Calu3 (cell line): ENCODE results near the gene SP3. TPM values are rescaled to one million over a fixed set of nuclear protein-coding genes. Genes with fewer than 3 reads are reported as not detected.

Experiments
- BruUV-seq: library from RNA; stranded (reverse); fragments of 400-500 nt; replicated peaks from 2 replicates; lab custom pipeline; 2021; lab: Mats Ljungman, UMichigan
- CTCF ChIA-PET: fragments of 300-600 bp; sonication (Branson Sonifier 250); formaldehyde crosslinking; loops from one replicate; lab custom pipeline; 2022; ENCODE audit warnings: antibody characterized with exemption; lab: Charles Lee
- DNase-seq: peaks from one replicate; pipeline ENCODE4 v3.0.0; 2022
- H3K27ac Mint-ChIP-seq: one replicate; pipeline ENCODE4 v1.8.0; 2022; ENCODE audit warnings: mixed read lengths; ENCODE audit not compliant: unreplicated experiment
- H3K27me3 Mint-ChIP-seq: one replicate; pipeline ENCODE4 v1.8.0; 2022; ENCODE audit warnings: mixed read lengths; ENCODE audit not compliant: unreplicated experiment
- H3K36me3 Mint-ChIP-seq: one replicate; pipeline ENCODE4 v1.8.0; 2022; ENCODE audit warnings: mild to moderate bottlenecking, moderate library complexity, mixed read lengths; ENCODE audit not compliant: insufficient read depth, unreplicated experiment
- H3K4me1 Mint-ChIP-seq: one replicate; pipeline ENCODE4 v1.8.0; 2022; ENCODE audit warnings: mild to moderate bottlenecking, low read depth, mixed read lengths; ENCODE audit not compliant: unreplicated experiment
- H3K4me3 Mint-ChIP-seq: one replicate; pipeline ENCODE4 v1.8.0; 2022; ENCODE audit warnings: mild to moderate bottlenecking, low read depth, moderate library complexity, mixed read lengths; ENCODE audit not compliant: unreplicated experiment
- H3K9me3 Mint-ChIP-seq: one replicate; pipeline ENCODE4 v1.8.0; 2022; ENCODE audit warnings: low read depth, mixed read lengths; ENCODE audit not compliant: unreplicated experiment
- intact Hi-C: fragments of 100-400 bp; cut with micrococcal nuclease; formaldehyde crosslinking; loops from one replicate; pipeline ENCODE4 v1.10.0; 2022; ENCODE audit not compliant: unreplicated experiment
- total RNA-seq: library from RNA; stranded (reverse); gene quantifications from 2 replicates; pipeline ENCODE4 v1.2.3, GENCODE V29; 2022
- TF ChIP-seq, protein P1 (sequence below): fragments of 200-600 bp; IDR thresholded peaks from one replicate; pipeline ENCODE4 v1.8.0; 2022; ENCODE audit warnings: antibody characterized with exemption; ENCODE audit not compliant: unreplicated experiment

SP3 gene
- total RNA-seq, 1 experiment from 2014 or later: 82.5 TPM

DNA sequence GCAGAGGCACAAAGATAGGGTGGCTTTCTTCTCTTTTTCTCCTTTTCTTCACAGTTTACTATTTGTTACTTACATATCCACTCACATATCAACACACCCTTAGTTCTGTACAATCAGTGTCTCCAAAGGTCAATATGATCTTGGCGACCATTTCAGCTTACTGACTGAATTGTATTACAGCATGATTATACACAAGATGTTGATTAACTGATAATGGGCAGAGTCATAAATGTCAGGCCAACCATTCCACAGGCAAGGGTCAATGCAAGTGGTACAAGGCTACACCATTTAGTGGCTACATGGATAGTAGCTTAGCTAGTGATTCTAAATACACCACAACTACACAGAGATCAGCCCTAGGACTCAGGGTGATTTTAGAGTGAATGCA, 20.4 kb upstream of the SP3 start:
- intact Hi-C loops: no loop called here
- CTCF ChIA-PET: interaction anchor here (0.5 to 0.7 kb wide), 2 partner anchors 19 to 822 kb away, joined by 3 to 6 read pairs; no protein-coding TSS in a partner anchor
- no TSS peak for BruUV-seq
- H3K4me3 Mint-ChIP-seq: no peak overlapping the region
- H3K27me3 Mint-ChIP-seq: no peaks in the 10 kb centered on the region
- H3K4me1 Mint-ChIP-seq: peaks cover 10% of the 10 kb centered on the region
- no peak overlapping the region for H3K27ac Mint-ChIP-seq
- no peaks in the 10 kb centered on the region for H3K9me3 Mint-ChIP-seq
- no peak for DNase-seq
- TF ChIP-seq, protein P1, sequence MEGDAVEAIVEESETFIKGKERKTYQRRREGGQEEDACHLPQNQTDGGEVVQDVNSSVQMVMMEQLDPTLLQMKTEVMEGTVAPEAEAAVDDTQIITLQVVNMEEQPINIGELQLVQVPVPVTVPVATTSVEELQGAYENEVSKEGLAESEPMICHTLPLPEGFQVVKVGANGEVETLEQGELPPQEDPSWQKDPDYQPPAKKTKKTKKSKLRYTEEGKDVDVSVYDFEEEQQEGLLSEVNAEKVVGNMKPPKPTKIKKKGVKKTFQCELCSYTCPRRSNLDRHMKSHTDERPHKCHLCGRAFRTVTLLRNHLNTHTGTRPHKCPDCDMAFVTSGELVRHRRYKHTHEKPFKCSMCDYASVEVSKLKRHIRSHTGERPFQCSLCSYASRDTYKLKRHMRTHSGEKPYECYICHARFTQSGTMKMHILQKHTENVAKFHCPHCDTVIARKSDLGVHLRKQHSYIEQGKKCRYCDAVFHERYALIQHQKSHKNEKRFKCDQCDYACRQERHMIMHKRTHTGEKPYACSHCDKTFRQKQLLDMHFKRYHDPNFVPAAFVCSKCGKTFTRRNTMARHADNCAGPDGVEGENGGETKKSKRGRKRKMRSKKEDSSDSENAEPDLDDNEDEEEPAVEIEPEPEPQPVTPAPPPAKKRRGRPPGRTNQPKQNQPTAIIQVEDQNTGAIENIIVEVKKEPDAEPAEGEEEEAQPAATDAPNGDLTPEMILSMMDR: no peak
- H3K36me3 Mint-ChIP-seq: no peaks in the 10 kb centered on the region

DNA sequence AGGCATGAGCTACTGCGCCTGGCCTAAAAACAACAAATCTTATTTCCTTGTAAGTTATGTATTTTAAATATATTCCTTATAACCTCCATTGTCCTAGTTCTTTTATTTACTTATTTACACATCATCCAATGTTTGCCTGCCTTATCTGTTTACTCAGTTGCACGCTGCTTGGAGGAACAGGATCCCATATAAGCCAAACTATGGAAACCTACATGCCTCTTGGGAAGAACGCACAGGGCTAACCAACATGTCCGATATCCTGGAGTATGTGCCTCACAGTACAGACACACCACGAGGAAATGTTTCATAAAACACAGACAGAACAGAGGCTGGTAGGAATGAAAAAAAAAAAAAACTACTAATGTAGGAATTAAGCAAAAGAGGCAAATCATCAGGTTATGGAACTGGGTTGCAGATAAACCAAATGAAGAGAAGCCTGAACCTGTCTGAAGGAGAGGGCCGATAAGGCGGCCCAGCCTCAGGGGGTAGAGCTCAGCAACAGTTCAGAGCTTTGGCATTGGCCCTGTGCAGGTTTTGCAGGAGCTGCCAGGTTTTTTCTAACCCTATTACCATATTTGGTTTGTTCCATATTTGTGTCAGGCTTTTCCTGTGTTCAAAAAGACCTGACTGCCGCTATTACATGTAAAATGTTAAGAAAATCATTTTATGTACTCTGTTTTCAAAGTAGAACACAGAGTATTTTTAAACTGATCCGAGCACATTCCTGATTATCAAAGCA, 19.9 kb upstream of the SP3 start:
- H3K27ac Mint-ChIP-seq: no peak overlapping the region

DNA sequence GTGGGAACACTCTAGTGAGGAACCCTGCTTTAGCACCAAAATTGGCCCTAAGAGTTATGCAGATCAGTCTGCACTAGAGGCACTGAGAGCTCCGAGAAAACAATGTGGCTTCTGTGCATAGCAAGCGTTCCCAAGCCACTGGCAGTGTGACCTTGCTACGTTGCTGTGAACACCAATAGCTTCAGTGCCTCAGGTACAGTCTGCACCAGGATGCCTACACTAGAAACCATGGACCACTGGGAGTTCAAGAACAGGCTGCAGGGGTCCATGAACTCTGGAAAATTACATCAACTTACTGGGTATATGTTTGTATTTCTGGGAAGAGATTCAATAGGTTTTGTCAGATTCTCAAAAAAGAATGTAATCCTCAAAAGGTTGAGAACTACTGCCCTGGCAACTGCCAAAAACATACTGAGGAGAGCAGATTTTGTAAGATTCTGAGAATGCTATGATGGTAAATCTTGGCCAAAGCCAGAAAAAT, 18.3 kb upstream of the SP3 start:
- H3K4me1 Mint-ChIP-seq: peaks cover 10% of the 10 kb centered on the region
- no peak for DNase-seq
- H3K27ac Mint-ChIP-seq: no peak overlapping the region
- no peaks in the 10 kb centered on the region for H3K9me3 Mint-ChIP-seq
- TF ChIP-seq, protein P1: no peak
- no peak overlapping the region for H3K4me3 Mint-ChIP-seq
- no TSS peak for BruUV-seq
- H3K27me3 Mint-ChIP-seq: no peaks in the 10 kb centered on the region
- CTCF ChIA-PET: no interaction called here
- H3K36me3 Mint-ChIP-seq: no peaks in the 10 kb centered on the region
- intact Hi-C loops: no loop called here

More for the DNA sequence above, 19.9 kb upstream of the SP3 start:
- no peak overlapping the region for H3K4me3 Mint-ChIP-seq
- no TSS peak for BruUV-seq
- no peaks in the 10 kb centered on the region for H3K27me3 Mint-ChIP-seq
- TF ChIP-seq, protein P1: no peak
- CTCF ChIA-PET: interaction anchor here (0.5 to 0.7 kb wide), 2 partner anchors 19 to 823 kb away, joined by 3 to 6 read pairs; no protein-coding TSS in a partner anchor
- intact Hi-C loops: no loop called here
- H3K36me3 Mint-ChIP-seq: no peaks in the 10 kb centered on the region
- no peaks in the 10 kb centered on the region for H3K9me3 Mint-ChIP-seq
- H3K4me1 Mint-ChIP-seq: peaks cover 10% of the 10 kb centered on the region
- no peak for DNase-seq

DNA sequence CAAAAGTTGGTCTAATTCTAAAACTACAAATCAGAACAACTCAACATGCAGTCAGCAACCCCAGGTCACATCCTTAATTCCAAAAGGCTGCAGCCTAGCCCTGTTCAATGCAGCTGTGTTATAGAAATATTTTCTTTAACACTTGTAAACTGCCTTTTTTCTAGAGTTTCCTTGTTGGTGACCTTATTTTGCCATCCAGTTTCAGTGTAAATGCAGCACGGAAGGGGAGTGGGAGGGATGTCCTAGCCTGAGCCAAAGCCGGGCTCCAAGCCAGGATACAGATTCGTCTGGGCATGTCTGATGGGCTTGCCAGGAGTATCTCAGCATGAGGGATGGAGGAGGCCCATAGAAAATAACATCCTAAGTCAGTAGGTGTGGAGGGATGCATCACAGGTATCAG, 17.7 kb upstream of the SP3 start:
- CTCF ChIA-PET: interaction anchor here (1.2 kb wide), 1 partner anchor 15 kb away, joined by 3 read pairs; no protein-coding TSS in a partner anchor
- H3K4me1 Mint-ChIP-seq: peaks cover 10% of the 10 kb centered on the region
- H3K27ac Mint-ChIP-seq: no peak overlapping the region
- TF ChIP-seq, protein P1: no peak
- H3K27me3 Mint-ChIP-seq: no peaks in the 10 kb centered on the region
- no TSS peak for BruUV-seq
- no peak for DNase-seq
- H3K4me3 Mint-ChIP-seq: no peak overlapping the region
- H3K36me3 Mint-ChIP-seq: no peaks in the 10 kb centered on the region
- no peaks in the 10 kb centered on the region for H3K9me3 Mint-ChIP-seq
- intact Hi-C loops: no loop called here
